Liver (tissue), 3 donors: ENCODE data around the gene KDM3A.

Source experiments
- EGR1 ChIP-seq, 2 donors: IDR thresholded peaks; 2 replicates each; pipeline ENCODE4 v1.6.1; 2016 to 2018; ENCODE audit warnings: antibody characterized with exemption in 2 of 2, low read depth in 2 of 2
- FOXA1 ChIP-seq: IDR thresholded peaks from 2 replicates; pipeline ENCODE4 v1.6.1; 2016; ENCODE audit warnings: antibody characterized with exemption
- GABPA ChIP-seq, 2 donors: IDR thresholded peaks in 1 of 2; conservative IDR thresholded peaks in 1 of 2; 2 replicates each; pipeline ENCODE4 v1.6.1; 2016; ENCODE audit warnings: antibody characterized with exemption in 2 of 2, mild to moderate bottlenecking in 1 of 2, moderate library complexity in 1 of 2
- HNF4A ChIP-seq, 2 donors: conservative IDR thresholded peaks; 2 replicates each; pipeline ENCODE4 v1.6.1; 2016; ENCODE audit warnings: antibody characterized with exemption in 2 of 2, mild to moderate bottlenecking in 2 of 2
- JUND ChIP-seq, 2 donors: IDR thresholded peaks; 2 replicates each; pipeline ENCODE4 v1.6.1; 2016; ENCODE audit warnings: antibody characterized with exemption in 2 of 2
- RAD21 ChIP-seq, 2 donors: IDR thresholded peaks; 2 replicates each; pipeline ENCODE4 v1.6.1; 2016; ENCODE audit warnings: antibody characterized with exemption in 2 of 2, mild to moderate bottlenecking in 2 of 2
- SP1 ChIP-seq: IDR thresholded peaks from 2 replicates; pipeline ENCODE4 v1.6.1; 2018; ENCODE audit warnings: antibody characterized with exemption, mild to moderate bottlenecking
- YY1 ChIP-seq: IDR thresholded peaks from 2 replicates; pipeline ENCODE4 v1.6.1; 2016; ENCODE audit warnings: antibody characterized with exemption, mild to moderate bottlenecking
- TF ChIP-seq, protein P1 (sequence below): fragments of 150-350 bp; IDR thresholded peaks from 2 replicates; pipeline ENCODE4 v1.5.1; 2017; ENCODE audit warnings: improper control_type of control experiment, low read depth, low read length; ENCODE audit not compliant: missing input control
- TF ChIP-seq, protein P2 (sequence below): IDR thresholded peaks from 2 replicates; pipeline ENCODE4 v1.6.1; 2016; ENCODE audit warnings: antibody characterized with exemption, mild to moderate bottlenecking
- TF ChIP-seq, protein P3 (sequence below): IDR thresholded peaks from 2 replicates; pipeline ENCODE4 v1.6.1; 2016; ENCODE audit warnings: antibody characterized with exemption
- TF ChIP-seq, protein P4 (sequence below): IDR thresholded peaks from 2 replicates; pipeline ENCODE4 v1.6.1; 2016; ENCODE audit warnings: antibody characterized with exemption
- TF ChIP-seq, protein P5 (sequence below): IDR thresholded peaks from 2 replicates; pipeline ENCODE4 v1.6.1; 2016; ENCODE audit warnings: antibody characterized with exemption
- donor health status: healthy.
- donor health status: healthy.

DNA sequence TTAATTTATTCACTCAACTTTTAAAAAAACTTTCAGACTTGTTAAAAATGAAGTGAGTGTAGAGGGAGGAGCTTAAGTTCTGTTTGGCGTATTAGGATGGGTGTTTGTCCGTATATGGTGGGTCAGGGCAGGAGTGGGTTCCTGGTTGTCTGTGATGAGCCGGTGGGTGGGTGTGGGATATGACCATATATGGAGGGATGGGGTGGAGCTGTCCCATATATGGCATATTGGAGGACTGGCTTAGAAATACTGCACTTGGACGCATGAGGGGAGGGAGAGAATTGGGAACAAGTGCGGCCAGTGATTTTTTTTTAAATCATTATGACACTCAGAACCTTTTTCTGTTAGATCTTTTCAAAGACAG, 1.5 kb downstream of the KDM3A start:
- TF ChIP-seq, protein P1, sequence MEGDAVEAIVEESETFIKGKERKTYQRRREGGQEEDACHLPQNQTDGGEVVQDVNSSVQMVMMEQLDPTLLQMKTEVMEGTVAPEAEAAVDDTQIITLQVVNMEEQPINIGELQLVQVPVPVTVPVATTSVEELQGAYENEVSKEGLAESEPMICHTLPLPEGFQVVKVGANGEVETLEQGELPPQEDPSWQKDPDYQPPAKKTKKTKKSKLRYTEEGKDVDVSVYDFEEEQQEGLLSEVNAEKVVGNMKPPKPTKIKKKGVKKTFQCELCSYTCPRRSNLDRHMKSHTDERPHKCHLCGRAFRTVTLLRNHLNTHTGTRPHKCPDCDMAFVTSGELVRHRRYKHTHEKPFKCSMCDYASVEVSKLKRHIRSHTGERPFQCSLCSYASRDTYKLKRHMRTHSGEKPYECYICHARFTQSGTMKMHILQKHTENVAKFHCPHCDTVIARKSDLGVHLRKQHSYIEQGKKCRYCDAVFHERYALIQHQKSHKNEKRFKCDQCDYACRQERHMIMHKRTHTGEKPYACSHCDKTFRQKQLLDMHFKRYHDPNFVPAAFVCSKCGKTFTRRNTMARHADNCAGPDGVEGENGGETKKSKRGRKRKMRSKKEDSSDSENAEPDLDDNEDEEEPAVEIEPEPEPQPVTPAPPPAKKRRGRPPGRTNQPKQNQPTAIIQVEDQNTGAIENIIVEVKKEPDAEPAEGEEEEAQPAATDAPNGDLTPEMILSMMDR, result no peak
- TF ChIP-seq YY1 (no peak), FOXA1 (no peak), EGR1 (IDR thresholded peaks at IDR 0.05; ENCODE audit: low read depth in 2 of 2) (peak in 1 of 2 donors; percentile 35), GABPA (IDR thresholded peaks at IDR 0.05 in 1 of 2, conservative IDR thresholded peaks at IDR 0.05 in 1 of 2) (no peak), SP1 (no peak), RAD21 (IDR thresholded peaks at IDR 0.05) (no peak), HNF4A (conservative IDR thresholded peaks at IDR 0.05) (no peak), JUND (IDR thresholded peaks at IDR 0.05) (no peak)
- TF ChIP-seq, protein P2, sequence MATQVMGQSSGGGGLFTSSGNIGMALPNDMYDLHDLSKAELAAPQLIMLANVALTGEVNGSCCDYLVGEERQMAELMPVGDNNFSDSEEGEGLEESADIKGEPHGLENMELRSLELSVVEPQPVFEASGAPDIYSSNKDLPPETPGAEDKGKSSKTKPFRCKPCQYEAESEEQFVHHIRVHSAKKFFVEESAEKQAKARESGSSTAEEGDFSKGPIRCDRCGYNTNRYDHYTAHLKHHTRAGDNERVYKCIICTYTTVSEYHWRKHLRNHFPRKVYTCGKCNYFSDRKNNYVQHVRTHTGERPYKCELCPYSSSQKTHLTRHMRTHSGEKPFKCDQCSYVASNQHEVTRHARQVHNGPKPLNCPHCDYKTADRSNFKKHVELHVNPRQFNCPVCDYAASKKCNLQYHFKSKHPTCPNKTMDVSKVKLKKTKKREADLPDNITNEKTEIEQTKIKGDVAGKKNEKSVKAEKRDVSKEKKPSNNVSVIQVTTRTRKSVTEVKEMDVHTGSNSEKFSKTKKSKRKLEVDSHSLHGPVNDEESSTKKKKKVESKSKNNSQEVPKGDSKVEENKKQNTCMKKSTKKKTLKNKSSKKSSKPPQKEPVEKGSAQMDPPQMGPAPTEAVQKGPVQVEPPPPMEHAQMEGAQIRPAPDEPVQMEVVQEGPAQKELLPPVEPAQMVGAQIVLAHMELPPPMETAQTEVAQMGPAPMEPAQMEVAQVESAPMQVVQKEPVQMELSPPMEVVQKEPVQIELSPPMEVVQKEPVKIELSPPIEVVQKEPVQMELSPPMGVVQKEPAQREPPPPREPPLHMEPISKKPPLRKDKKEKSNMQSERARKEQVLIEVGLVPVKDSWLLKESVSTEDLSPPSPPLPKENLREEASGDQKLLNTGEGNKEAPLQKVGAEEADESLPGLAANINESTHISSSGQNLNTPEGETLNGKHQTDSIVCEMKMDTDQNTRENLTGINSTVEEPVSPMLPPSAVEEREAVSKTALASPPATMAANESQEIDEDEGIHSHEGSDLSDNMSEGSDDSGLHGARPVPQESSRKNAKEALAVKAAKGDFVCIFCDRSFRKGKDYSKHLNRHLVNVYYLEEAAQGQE, result peak; percentile 16
- TF ChIP-seq, protein P3, sequence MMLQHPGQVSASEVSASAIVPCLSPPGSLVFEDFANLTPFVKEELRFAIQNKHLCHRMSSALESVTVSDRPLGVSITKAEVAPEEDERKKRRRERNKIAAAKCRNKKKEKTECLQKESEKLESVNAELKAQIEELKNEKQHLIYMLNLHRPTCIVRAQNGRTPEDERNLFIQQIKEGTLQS, result no peak
- TF ChIP-seq, protein P4, sequence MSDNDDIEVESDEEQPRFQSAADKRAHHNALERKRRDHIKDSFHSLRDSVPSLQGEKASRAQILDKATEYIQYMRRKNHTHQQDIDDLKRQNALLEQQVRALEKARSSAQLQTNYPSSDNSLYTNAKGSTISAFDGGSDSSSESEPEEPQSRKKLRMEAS, result no peak
- TF ChIP-seq, protein P5, sequence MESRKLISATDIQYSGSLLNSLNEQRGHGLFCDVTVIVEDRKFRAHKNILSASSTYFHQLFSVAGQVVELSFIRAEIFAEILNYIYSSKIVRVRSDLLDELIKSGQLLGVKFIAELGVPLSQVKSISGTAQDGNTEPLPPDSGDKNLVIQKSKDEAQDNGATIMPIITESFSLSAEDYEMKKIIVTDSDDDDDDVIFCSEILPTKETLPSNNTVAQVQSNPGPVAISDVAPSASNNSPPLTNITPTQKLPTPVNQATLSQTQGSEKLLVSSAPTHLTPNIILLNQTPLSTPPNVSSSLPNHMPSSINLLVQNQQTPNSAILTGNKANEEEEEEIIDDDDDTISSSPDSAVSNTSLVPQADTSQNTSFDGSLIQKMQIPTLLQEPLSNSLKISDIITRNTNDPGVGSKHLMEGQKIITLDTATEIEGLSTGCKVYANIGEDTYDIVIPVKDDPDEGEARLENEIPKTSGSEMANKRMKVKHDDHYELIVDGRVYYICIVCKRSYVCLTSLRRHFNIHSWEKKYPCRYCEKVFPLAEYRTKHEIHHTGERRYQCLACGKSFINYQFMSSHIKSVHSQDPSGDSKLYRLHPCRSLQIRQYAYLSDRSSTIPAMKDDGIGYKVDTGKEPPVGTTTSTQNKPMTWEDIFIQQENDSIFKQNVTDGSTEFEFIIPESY, result no peak
